Measurements from ENCODE around the gene AP4E1. TPM values are rescaled to one million over a fixed set of nuclear protein-coding genes. Genes with fewer than 3 reads are reported as not detected.

Gene AP4E1
- polyA plus RNA-seq, 1 donor from 2014 or later: 8.6 TPM

DNA sequence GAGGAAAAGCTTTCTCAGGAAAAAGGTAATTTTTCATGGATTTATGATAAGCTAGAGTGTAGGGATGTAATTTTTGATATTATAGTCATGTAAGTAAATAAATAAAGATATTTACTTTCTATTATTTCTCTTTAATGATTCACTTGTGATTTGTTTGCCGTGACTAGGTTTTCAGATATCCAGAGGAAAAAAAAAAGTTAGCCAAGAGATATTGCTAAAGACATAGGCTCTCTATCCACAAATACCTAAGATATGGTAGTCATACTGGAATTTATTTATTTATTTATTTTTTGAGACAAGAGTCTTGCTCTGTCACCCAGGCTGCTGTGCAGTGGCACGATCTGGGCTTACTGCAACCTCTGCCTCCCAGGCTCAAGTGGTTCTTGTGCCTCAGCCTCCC lies 59.9 kb downstream of the AP4E1 start:
- Histone ChIP-seq H3K9me2 (ENCODE audit: insufficient read depth, low read length) (no peaks in the 10 kb centered on the region), H3K9ac (ENCODE audit: low read length) (no peak overlapping the region), H3F3A (ENCODE audit: insufficient read depth, low read length, poor library complexity, severe bottlenecking) (no peaks in the 10 kb centered on the region), H3K4me2 (ENCODE audit: low read length) (no peak overlapping the region), H2AFZ (ENCODE audit: low read depth, low read length) (no peak overlapping the region), H3K27me3 (ENCODE audit: insufficient read depth, low read depth, low read length) (no peaks in the 10 kb centered on the region), H3K9me3 (ENCODE audit: low read length) (peaks cover 3% of the 10 kb centered on the region), H3K27ac (ENCODE audit: low read length) (no peak overlapping the region), H3K79me2 (replicated peaks; ENCODE audit: insufficient read depth, low read length) (no peaks in the 10 kb centered on the region), H4K20me1 (ENCODE audit: insufficient read depth) (no peaks in the 10 kb centered on the region), H3K36me3 (ENCODE audit: insufficient read depth, low read length) (peaks cover 12% of the 10 kb centered on the region), H3K4me3 (ENCODE audit: low read length) (no peak overlapping the region)
- no peak for TF ChIP-seq POLR2AphosphoS5 (IDR thresholded peaks at IDR 0.05)
- no peak for TF ChIP-seq EP300 (conservative IDR thresholded peaks at IDR 0.05; ENCODE audit: poor library complexity, severe bottlenecking)
- TF ChIP-seq, protein P1, sequence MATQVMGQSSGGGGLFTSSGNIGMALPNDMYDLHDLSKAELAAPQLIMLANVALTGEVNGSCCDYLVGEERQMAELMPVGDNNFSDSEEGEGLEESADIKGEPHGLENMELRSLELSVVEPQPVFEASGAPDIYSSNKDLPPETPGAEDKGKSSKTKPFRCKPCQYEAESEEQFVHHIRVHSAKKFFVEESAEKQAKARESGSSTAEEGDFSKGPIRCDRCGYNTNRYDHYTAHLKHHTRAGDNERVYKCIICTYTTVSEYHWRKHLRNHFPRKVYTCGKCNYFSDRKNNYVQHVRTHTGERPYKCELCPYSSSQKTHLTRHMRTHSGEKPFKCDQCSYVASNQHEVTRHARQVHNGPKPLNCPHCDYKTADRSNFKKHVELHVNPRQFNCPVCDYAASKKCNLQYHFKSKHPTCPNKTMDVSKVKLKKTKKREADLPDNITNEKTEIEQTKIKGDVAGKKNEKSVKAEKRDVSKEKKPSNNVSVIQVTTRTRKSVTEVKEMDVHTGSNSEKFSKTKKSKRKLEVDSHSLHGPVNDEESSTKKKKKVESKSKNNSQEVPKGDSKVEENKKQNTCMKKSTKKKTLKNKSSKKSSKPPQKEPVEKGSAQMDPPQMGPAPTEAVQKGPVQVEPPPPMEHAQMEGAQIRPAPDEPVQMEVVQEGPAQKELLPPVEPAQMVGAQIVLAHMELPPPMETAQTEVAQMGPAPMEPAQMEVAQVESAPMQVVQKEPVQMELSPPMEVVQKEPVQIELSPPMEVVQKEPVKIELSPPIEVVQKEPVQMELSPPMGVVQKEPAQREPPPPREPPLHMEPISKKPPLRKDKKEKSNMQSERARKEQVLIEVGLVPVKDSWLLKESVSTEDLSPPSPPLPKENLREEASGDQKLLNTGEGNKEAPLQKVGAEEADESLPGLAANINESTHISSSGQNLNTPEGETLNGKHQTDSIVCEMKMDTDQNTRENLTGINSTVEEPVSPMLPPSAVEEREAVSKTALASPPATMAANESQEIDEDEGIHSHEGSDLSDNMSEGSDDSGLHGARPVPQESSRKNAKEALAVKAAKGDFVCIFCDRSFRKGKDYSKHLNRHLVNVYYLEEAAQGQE (IDR thresholded peaks at IDR 0.05; ENCODE audit: borderline replicate concordance): no peak
- TF ChIP-seq SMC3 (conservative IDR thresholded peaks at IDR 0.05; ENCODE audit: poor library complexity): no peak
- no peak for TF ChIP-seq RAD21 (conservative IDR thresholded peaks at IDR 0.05)
- TF ChIP-seq, protein P2, sequence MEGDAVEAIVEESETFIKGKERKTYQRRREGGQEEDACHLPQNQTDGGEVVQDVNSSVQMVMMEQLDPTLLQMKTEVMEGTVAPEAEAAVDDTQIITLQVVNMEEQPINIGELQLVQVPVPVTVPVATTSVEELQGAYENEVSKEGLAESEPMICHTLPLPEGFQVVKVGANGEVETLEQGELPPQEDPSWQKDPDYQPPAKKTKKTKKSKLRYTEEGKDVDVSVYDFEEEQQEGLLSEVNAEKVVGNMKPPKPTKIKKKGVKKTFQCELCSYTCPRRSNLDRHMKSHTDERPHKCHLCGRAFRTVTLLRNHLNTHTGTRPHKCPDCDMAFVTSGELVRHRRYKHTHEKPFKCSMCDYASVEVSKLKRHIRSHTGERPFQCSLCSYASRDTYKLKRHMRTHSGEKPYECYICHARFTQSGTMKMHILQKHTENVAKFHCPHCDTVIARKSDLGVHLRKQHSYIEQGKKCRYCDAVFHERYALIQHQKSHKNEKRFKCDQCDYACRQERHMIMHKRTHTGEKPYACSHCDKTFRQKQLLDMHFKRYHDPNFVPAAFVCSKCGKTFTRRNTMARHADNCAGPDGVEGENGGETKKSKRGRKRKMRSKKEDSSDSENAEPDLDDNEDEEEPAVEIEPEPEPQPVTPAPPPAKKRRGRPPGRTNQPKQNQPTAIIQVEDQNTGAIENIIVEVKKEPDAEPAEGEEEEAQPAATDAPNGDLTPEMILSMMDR (IDR thresholded peaks at IDR 0.05; ENCODE audit: poor library complexity, severe bottlenecking): no peak
- TF ChIP-seq EZH2 (IDR thresholded peaks at IDR 0.05; ENCODE audit: borderline replicate concordance, insufficient read depth, low read length, poor library complexity, severe bottlenecking): no peak
- no peak for TF ChIP-seq MXI1 (conservative IDR thresholded peaks at IDR 0.05; ENCODE audit: poor library complexity, severe bottlenecking)
- TF ChIP-seq TAF1 (IDR thresholded peaks at IDR 0.05; ENCODE audit: low read depth): no peak

DNA sequence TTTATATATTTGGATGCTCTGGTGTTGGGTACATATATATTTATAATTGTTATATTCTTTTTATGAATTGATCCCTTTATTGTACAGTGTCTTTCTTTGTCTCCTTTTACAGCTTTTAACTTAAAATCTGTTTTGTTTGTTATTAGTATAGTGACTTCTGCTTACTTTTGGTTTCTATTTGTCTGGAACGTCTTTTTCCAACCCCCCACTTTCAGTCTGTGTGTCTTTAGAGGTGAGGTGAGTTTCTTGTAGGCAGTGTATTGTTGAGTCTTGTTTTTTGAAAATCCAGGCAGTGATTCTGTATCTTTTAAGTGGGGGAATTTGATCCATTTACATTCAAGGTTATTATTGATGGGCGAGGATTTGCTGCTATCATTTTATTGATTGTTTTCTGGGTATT lies 62.0 kb downstream of the AP4E1 start:
- Histone ChIP-seq H3K36me3 (ENCODE audit: insufficient read depth, low read length) (peaks cover 5% of the 10 kb centered on the region), H2AFZ (ENCODE audit: low read depth, low read length) (no peak overlapping the region), H3K4me3 (ENCODE audit: low read length) (no peak overlapping the region), H3K9me3 (ENCODE audit: low read length) (peaks cover 3% of the 10 kb centered on the region), H3K9me2 (ENCODE audit: insufficient read depth, low read length) (no peaks in the 10 kb centered on the region), H3K79me2 (replicated peaks; ENCODE audit: insufficient read depth, low read length) (no peaks in the 10 kb centered on the region), H3K27ac (ENCODE audit: low read length) (no peak overlapping the region), H3K27me3 (ENCODE audit: insufficient read depth, low read depth, low read length) (no peaks in the 10 kb centered on the region), H3F3A (ENCODE audit: insufficient read depth, low read length, poor library complexity, severe bottlenecking) (no peaks in the 10 kb centered on the region), H4K20me1 (ENCODE audit: insufficient read depth) (no peaks in the 10 kb centered on the region), H3K4me2 (ENCODE audit: low read length) (no peak overlapping the region), H3K9ac (ENCODE audit: low read length) (no peak overlapping the region)
- TF ChIP-seq POLR2AphosphoS5 (IDR thresholded peaks at IDR 0.05): no peak
- no peak for TF ChIP-seq SMC3 (conservative IDR thresholded peaks at IDR 0.05; ENCODE audit: poor library complexity)
- no peak for TF ChIP-seq RAD21 (conservative IDR thresholded peaks at IDR 0.05)
- TF ChIP-seq MXI1 (conservative IDR thresholded peaks at IDR 0.05; ENCODE audit: poor library complexity, severe bottlenecking): no peak
- no peak for TF ChIP-seq EP300 (conservative IDR thresholded peaks at IDR 0.05; ENCODE audit: poor library complexity, severe bottlenecking)
- TF ChIP-seq, protein P2 (IDR thresholded peaks at IDR 0.05; ENCODE audit: poor library complexity, severe bottlenecking): no peak
- TF ChIP-seq, protein P1 (IDR thresholded peaks at IDR 0.05; ENCODE audit: borderline replicate concordance): no peak
- no peak for TF ChIP-seq TAF1 (IDR thresholded peaks at IDR 0.05; ENCODE audit: low read depth)
- no peak for TF ChIP-seq EZH2 (IDR thresholded peaks at IDR 0.05; ENCODE audit: borderline replicate concordance, insufficient read depth, low read length, poor library complexity, severe bottlenecking)
